Liver (tissue), 3 donors: Measurements from ENCODE around the gene CHL1.

Experiments used
- ATF3 ChIP-seq: IDR thresholded peaks from 2 replicates; pipeline ENCODE4 v1.6.1; 2016; ENCODE audit warnings: antibody characterized with exemption
- RAD21 ChIP-seq, 2 donors: IDR thresholded peaks; 2 replicates each; pipeline ENCODE4 v1.6.1; 2016; ENCODE audit warnings: antibody characterized with exemption in 2 of 2, mild to moderate bottlenecking in 2 of 2
- TAF1 ChIP-seq: conservative IDR thresholded peaks from 2 replicates; pipeline ENCODE4 v1.6.1; 2016; ENCODE audit warnings: antibody characterized with exemption, mild to moderate bottlenecking
- TF ChIP-seq, protein P1 (sequence below): fragments of 150-350 bp; IDR thresholded peaks from 2 replicates; pipeline ENCODE4 v1.5.1; 2017; ENCODE audit warnings: improper control_type of control experiment, low read depth, low read length; ENCODE audit not compliant: missing input control
- donor health status: healthy.
- donor health status: healthy.

DNA sequence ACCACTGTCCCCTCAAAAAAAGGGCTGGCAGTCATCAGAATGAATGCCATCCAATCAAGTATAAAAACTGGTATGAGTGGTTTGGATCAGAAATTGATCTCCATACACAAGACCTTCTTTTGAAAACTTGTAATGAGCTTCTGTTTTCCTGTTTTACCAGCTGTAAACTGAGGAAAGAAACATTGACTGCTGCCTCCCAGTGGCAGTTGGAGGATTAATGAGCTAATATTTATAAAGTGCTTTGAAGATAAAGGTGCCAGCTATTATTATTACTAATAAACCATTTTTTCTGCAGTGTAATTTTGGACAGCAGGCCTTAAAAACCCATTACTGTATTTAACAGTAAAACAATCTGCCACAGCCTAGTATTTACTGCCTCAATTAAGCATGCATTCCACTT lies 11.4 kb downstream of the CHL1 start:
- TF ChIP-seq, protein P1, sequence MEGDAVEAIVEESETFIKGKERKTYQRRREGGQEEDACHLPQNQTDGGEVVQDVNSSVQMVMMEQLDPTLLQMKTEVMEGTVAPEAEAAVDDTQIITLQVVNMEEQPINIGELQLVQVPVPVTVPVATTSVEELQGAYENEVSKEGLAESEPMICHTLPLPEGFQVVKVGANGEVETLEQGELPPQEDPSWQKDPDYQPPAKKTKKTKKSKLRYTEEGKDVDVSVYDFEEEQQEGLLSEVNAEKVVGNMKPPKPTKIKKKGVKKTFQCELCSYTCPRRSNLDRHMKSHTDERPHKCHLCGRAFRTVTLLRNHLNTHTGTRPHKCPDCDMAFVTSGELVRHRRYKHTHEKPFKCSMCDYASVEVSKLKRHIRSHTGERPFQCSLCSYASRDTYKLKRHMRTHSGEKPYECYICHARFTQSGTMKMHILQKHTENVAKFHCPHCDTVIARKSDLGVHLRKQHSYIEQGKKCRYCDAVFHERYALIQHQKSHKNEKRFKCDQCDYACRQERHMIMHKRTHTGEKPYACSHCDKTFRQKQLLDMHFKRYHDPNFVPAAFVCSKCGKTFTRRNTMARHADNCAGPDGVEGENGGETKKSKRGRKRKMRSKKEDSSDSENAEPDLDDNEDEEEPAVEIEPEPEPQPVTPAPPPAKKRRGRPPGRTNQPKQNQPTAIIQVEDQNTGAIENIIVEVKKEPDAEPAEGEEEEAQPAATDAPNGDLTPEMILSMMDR, result no peak
- no peak for TF ChIP-seq RAD21 (IDR thresholded peaks at IDR 0.05)
- no peak for TF ChIP-seq ATF3
- TF ChIP-seq TAF1, result no peak
